Endothelial cell (in vitro differentiated cells): ENCODE data around the gene GPR107. TPM values are rescaled to one million over a fixed set of nuclear protein-coding genes. Genes with fewer than 3 reads are reported as not detected.
A peak's percentile ranks its signal among the peaks of the same experiment; 100 is the strongest.

ENCODE experiments used
- DNase-seq: peaks from one replicate; pipeline ENCODE4 v3.0.0; 2021; ENCODE audit warnings: low spot score
- H3K27ac Mint-ChIP-seq: one replicate; pipeline ENCODE4 v1.8.0; 2021; ENCODE audit warnings: mixed read lengths, inconsistent platforms; ENCODE audit not compliant: unreplicated experiment
- H3K27me3 Mint-ChIP-seq: one replicate; pipeline ENCODE4 v1.8.0; 2021; ENCODE audit warnings: mild to moderate bottlenecking, moderate library complexity, mixed read lengths, inconsistent platforms; ENCODE audit not compliant: unreplicated experiment
- H3K36me3 Mint-ChIP-seq: one replicate; pipeline ENCODE4 v1.8.0; 2021; ENCODE audit warnings: mild to moderate bottlenecking, low read depth, mixed read lengths, inconsistent platforms; ENCODE audit not compliant: unreplicated experiment
- H3K4me1 Mint-ChIP-seq: one replicate; pipeline ENCODE4 v1.8.0; 2021; ENCODE audit warnings: mild to moderate bottlenecking, mixed read lengths, inconsistent platforms; ENCODE audit not compliant: unreplicated experiment
- H3K4me3 Mint-ChIP-seq: one replicate; pipeline ENCODE4 v1.8.0; 2021; ENCODE audit warnings: mild to moderate bottlenecking, mixed read lengths, inconsistent platforms; ENCODE audit not compliant: unreplicated experiment
- H3K9me3 Mint-ChIP-seq: one replicate; pipeline ENCODE4 v1.8.0; 2021; ENCODE audit warnings: mixed read lengths, inconsistent platforms; ENCODE audit not compliant: unreplicated experiment
- CTCF ChIP-seq: fragments of 200-600 bp; sonication (generic); IDR thresholded peaks from one replicate; pipeline ENCODE4 v1.5.0; 2021; ENCODE audit warnings: antibody characterized with exemption; ENCODE audit not compliant: unreplicated experiment
- total RNA-seq: library from RNA; stranded (reverse); fragmentation: NEBNext Ultra II Directional; extraction: Animal tissue kit (Norgen Biotek cat#: 25700); gene quantifications from one replicate; pipeline ENCODE4 v1.2.1, GENCODE V29; 2021; ENCODE audit not compliant: unreplicated experiment

GPR107 gene
- total RNA-seq, 1 donor from 2014 or later = 63.5 TPM

GRCh38 chr9:130095872-130096271 is 42.2 kb downstream of the GPR107 start:
- no peak for DNase-seq
- H3K27me3 Mint-ChIP-seq = no peaks in the 10 kb centered on the region
- H3K4me3 Mint-ChIP-seq = peak overlapping the region; percentile 63
- no peak for TF ChIP-seq CTCF
- peaks cover 21% of the 10 kb centered on the region for H3K4me1 Mint-ChIP-seq
- peak overlapping the region; percentile 77 for H3K27ac Mint-ChIP-seq
- H3K36me3 Mint-ChIP-seq = peaks cover 26% of the 10 kb centered on the region
- no peaks in the 10 kb centered on the region for H3K9me3 Mint-ChIP-seq

- no peak for DNase-seq
- H3K27me3 Mint-ChIP-seq = no peaks in the 10 kb centered on the region
- no peak overlapping the region for H3K27ac Mint-ChIP-seq
- no peaks in the 10 kb centered on the region for H3K9me3 Mint-ChIP-seq
- H3K4me3 Mint-ChIP-seq = no peak overlapping the region
- H3K4me1 Mint-ChIP-seq = peaks cover 14% of the 10 kb centered on the region
- peaks cover 22% of the 10 kb centered on the region for H3K36me3 Mint-ChIP-seq
- no peak for TF ChIP-seq CTCF
These were observed 47.0 kb downstream of the GPR107 start for GRCh38 chr9:130100681-130101080.

- Mint-ChIP-seq H3K4me1 (peaks cover 4% of the 10 kb centered on the region), H3K27me3 (no peaks in the 10 kb centered on the region), H3K36me3 (peaks cover 23% of the 10 kb centered on the region), H3K4me3 (no peak overlapping the region), H3K27ac (no peak overlapping the region), H3K9me3 (no peaks in the 10 kb centered on the region)
- DNase-seq = no peak
- TF ChIP-seq CTCF = no peak
These were observed 48.2 kb downstream of the GPR107 start for GRCh38 chr9:130101915-130102314.

- no peak for DNase-seq
- no peak overlapping the region for H3K27ac Mint-ChIP-seq
- H3K27me3 Mint-ChIP-seq = no peaks in the 10 kb centered on the region
- H3K4me1 Mint-ChIP-seq = peaks cover under 1% of the 10 kb centered on the region
- no peak for TF ChIP-seq CTCF
- no peaks in the 10 kb centered on the region for H3K9me3 Mint-ChIP-seq
- peaks cover 32% of the 10 kb centered on the region for H3K36me3 Mint-ChIP-seq
- peak overlapping the region; percentile 33 for H3K4me3 Mint-ChIP-seq
These were observed 50.9 kb downstream of the GPR107 start for GRCh38 chr9:130104491-130105193.

- Mint-ChIP-seq H3K4me3 (peak overlapping the region; percentile 9), H3K36me3 (peaks cover 20% of the 10 kb centered on the region), H3K27ac (no peak overlapping the region), H3K9me3 (no peaks in the 10 kb centered on the region), H3K27me3 (no peaks in the 10 kb centered on the region), H3K4me1 (no peaks in the 10 kb centered on the region)
- DNase-seq = no peak
- no peak for TF ChIP-seq CTCF
These were observed 53.1 kb downstream of the GPR107 start for GRCh38 chr9:130106860-130107233.
